ENCODE results near the gene ZC3H10.
A peak's percentile ranks its signal among the peaks of the same experiment; 100 is the strongest.
"Not testable (repeated sequence)": the region's sequence is repeated elsewhere in the genome, so short reads cannot be mapped to it uniquely, and the experiment has no call there.

ZC3H10 gene

GRCh38 chr12:56116267-56117081 is 1.6 kb upstream of the ZC3H10 start, which contains the start of gene RPL41:
Gene RPL41, plus strand, starts transcription at chr12:56116633.
- Histone ChIP-seq H3K4me1 (ENCODE audit: control insufficient read depth, insufficient read depth, low read length) (peaks cover 12% of the 10 kb centered on the region), H3K27me3 (ENCODE audit: control insufficient read depth, insufficient read depth, low read length) (no peaks in the 10 kb centered on the region), H3K36me3 (ENCODE audit: control insufficient read depth, insufficient read depth, low read length) (peaks cover 48% of the 10 kb centered on the region), H3K9me3 (ENCODE audit: control insufficient read depth, insufficient read depth, low read depth, low read length) (no peaks in the 10 kb centered on the region), H3K4me3 (ENCODE audit: low read depth, low read length) (peak within 1 kb of the TSS; percentile 69), H3K27ac (ENCODE audit: low read depth, low read length) (peak within 1 kb of the TSS; percentile 75), H3K9ac (ENCODE audit: low read length) (peak within 1 kb of the TSS; percentile 95)

DNA sequence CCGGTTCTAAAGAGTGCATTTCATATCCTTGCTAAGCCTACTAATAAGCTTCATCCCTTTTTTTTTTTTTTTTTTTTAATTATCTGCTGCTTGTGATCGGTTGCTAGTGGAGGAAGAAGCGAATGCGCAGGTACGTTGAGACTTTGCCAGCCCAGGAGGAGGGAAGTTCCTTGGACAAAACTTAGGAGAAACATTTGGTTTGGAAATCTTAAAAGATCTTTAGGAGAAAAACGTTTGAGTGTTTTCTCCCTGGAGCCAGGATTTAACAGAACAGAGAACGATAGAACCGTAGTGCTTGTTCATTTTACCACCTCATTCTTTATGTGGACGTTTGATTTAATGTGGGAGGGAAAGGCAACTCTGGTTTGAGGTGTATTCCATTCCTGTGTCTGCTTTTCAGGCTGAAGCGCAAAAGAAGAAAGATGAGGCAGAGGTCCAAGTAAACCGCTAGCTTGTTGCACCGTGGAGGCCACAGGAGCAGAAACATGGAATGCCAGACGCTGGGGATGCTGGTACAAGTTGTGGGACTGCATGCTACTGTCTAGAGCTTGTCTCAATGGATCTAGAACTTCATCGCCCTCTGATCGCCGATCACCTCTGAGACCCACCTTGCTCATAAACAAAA is 872 bp upstream of the ZC3H10 start:
- Histone ChIP-seq H3K4me1 (ENCODE audit: control insufficient read depth, insufficient read depth, low read length) (peaks cover 12% of the 10 kb centered on the region), H3K27ac (ENCODE audit: low read depth, low read length) (peak overlapping the region; percentile 75), H3K4me3 (ENCODE audit: low read depth, low read length) (peak overlapping the region; percentile 82), H3K9ac (ENCODE audit: low read length) (peak overlapping the region; percentile 95), H3K36me3 (ENCODE audit: control insufficient read depth, insufficient read depth, low read length) (peaks cover 46% of the 10 kb centered on the region)
- not testable (repeated sequence) for H3K9me3 ChIP-seq (ENCODE audit: control insufficient read depth, insufficient read depth, low read depth, low read length); H3K27me3 ChIP-seq (ENCODE audit: control insufficient read depth, insufficient read depth, low read length)

- Histone ChIP-seq H3K4me3 (ENCODE audit: low read depth, low read length) (peak overlapping the region; percentile 82), H3K27me3 (ENCODE audit: control insufficient read depth, insufficient read depth, low read length) (no peaks in the 10 kb centered on the region), H3K9ac (ENCODE audit: low read length) (peak overlapping the region; percentile 84), H3K27ac (ENCODE audit: low read depth, low read length) (0 out of 2 replicates have a peak overlapping the region, but pooled peaks have one; percentile 5), H3K9me3 (ENCODE audit: control insufficient read depth, insufficient read depth, low read depth, low read length) (no peaks in the 10 kb centered on the region), H3K4me1 (ENCODE audit: control insufficient read depth, insufficient read depth, low read length) (peaks cover 12% of the 10 kb centered on the region), H3K36me3 (ENCODE audit: control insufficient read depth, insufficient read depth, low read length) (peaks cover 31% of the 10 kb centered on the region)
Observed at GRCh38 chr12:56118688-56119357, 757 bp downstream of the ZC3H10 start.

DNA sequence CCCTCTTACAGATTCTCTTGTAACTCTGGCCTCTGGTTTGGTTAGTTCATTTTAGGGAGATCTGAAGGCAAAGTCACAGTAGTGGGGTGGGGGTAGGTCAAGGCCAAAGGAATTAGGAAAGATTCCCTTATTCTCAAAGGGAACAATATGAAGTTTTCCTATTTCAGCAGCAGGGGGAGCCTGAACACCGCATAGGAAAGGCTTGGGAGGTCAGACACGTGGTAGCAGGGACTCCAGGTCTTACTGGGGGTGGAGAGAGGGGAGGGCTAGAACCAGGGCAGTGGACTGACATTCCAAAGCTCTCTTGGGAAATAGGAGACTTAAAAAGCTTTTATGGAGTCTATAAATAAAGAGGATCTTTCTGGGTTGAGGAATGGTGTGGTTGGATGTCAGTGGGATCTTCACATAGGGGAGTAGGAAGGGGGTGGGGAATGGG is 1.3 kb downstream of the ZC3H10 start:
- H3K9ac ChIP-seq (ENCODE audit: low read length), result peak overlapping the region; percentile 84
- peaks cover 12% of the 10 kb centered on the region for H3K4me1 ChIP-seq (ENCODE audit: control insufficient read depth, insufficient read depth, low read length)
- no peaks in the 10 kb centered on the region for H3K27me3 ChIP-seq (ENCODE audit: control insufficient read depth, insufficient read depth, low read length)
- no peak overlapping the region for H3K27ac ChIP-seq (ENCODE audit: low read depth, low read length)
- H3K36me3 ChIP-seq (ENCODE audit: control insufficient read depth, insufficient read depth, low read length), result peaks cover 26% of the 10 kb centered on the region
- H3K9me3 ChIP-seq (ENCODE audit: control insufficient read depth, insufficient read depth, low read depth, low read length), result no peaks in the 10 kb centered on the region
- H3K4me3 ChIP-seq (ENCODE audit: low read depth, low read length), result peak overlapping the region; percentile 82

DNA sequence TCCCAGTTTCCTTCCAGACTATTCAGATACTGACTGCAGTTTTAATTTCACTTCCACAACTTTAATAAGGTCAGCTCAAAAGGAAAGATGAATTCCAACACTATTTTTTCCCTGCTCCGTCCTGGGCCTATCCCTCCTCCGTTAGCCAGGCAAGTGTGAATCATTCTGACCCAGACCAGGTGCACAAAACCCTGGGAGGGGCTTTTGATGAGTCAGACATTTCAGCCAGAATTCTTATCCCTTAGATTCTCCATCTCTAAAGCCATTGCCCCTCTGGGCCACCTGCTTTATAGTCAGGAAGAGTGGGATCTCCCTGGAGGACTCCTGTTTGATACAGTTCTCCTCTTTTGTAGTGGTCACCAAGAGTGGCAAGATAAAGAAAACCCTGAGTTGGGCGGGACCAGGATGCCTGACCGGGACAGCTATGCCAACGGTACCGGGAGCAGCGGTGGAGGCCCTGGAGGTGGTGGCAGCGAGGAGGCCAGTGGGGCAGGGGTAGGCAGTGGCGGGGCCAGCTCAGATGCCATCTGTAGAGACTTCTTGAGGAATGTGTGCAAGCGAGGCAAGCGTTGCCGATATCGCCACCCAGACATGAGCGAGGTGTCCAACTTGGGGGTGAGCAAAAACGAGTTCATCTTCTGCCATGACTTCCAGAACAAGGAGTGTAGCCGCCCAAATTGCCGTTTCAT is 2.2 kb downstream of the ZC3H10 start:
- H3K9ac ChIP-seq (ENCODE audit: low read length), result peak overlapping the region; percentile 3
- H3K4me1 ChIP-seq (ENCODE audit: control insufficient read depth, insufficient read depth, low read length), result peaks cover 12% of the 10 kb centered on the region
- no peaks in the 10 kb centered on the region for H3K27me3 ChIP-seq (ENCODE audit: control insufficient read depth, insufficient read depth, low read length)
- H3K4me3 ChIP-seq (ENCODE audit: low read depth, low read length), result no peak overlapping the region
- peaks cover 26% of the 10 kb centered on the region for H3K36me3 ChIP-seq (ENCODE audit: control insufficient read depth, insufficient read depth, low read length)
- H3K27ac ChIP-seq (ENCODE audit: low read depth, low read length), result no peak overlapping the region
- no peaks in the 10 kb centered on the region for H3K9me3 ChIP-seq (ENCODE audit: control insufficient read depth, insufficient read depth, low read depth, low read length)

GRCh38 chr12:56121204-56121870 is 3.3 kb downstream of the ZC3H10 start:
- peaks cover 13% of the 10 kb centered on the region for H3K4me1 ChIP-seq (ENCODE audit: control insufficient read depth, insufficient read depth, low read length)
- H3K36me3 ChIP-seq (ENCODE audit: control insufficient read depth, insufficient read depth, low read length), result peaks cover 26% of the 10 kb centered on the region
- H3K27ac ChIP-seq (ENCODE audit: low read depth, low read length), result no peak overlapping the region
- H3K9me3 ChIP-seq (ENCODE audit: control insufficient read depth, insufficient read depth, low read depth, low read length), result no peaks in the 10 kb centered on the region
- no peak overlapping the region for H3K4me3 ChIP-seq (ENCODE audit: low read depth, low read length)
- H3K27me3 ChIP-seq (ENCODE audit: control insufficient read depth, insufficient read depth, low read length), result no peaks in the 10 kb centered on the region
- H3K9ac ChIP-seq (ENCODE audit: low read length), result no peak overlapping the region

DNA sequence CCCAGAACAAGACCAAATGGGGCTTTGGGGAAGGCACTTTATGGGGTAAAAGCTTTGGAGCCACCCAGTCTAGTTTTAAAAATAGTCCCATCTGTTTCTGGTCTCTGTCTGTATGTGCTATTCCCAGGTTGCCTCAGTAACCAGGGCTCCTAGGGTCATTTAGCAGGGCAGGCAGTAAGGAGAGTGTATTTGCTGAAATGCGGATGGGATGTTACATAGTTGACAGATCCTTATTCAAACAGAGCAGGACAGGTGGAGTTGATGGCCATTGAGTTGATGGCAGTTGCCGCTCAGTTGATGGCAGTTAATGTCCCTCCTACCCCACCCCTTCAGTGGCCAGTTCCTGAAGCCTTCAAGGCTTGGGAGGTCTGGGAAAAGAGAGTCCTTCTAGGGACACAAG is 4.6 kb downstream of the ZC3H10 start:
- no peak overlapping the region for H3K27ac ChIP-seq (ENCODE audit: low read depth, low read length)
- no peak overlapping the region for H3K4me3 ChIP-seq (ENCODE audit: low read depth, low read length)
- peaks cover 18% of the 10 kb centered on the region for H3K36me3 ChIP-seq (ENCODE audit: control insufficient read depth, insufficient read depth, low read length)
- no peaks in the 10 kb centered on the region for H3K9me3 ChIP-seq (ENCODE audit: control insufficient read depth, insufficient read depth, low read depth, low read length)
- H3K27me3 ChIP-seq (ENCODE audit: control insufficient read depth, insufficient read depth, low read length), result no peaks in the 10 kb centered on the region
- no peak overlapping the region for H3K9ac ChIP-seq (ENCODE audit: low read length)
- peaks cover 25% of the 10 kb centered on the region for H3K4me1 ChIP-seq (ENCODE audit: control insufficient read depth, insufficient read depth, low read length)

- H3K36me3 ChIP-seq (ENCODE audit: control insufficient read depth, insufficient read depth, low read length), result peaks cover 16% of the 10 kb centered on the region
- peaks cover 21% of the 10 kb centered on the region for H3K4me1 ChIP-seq (ENCODE audit: control insufficient read depth, insufficient read depth, low read length)
- H3K27ac ChIP-seq (ENCODE audit: low read depth, low read length), result no peak overlapping the region
- H3K9me3 ChIP-seq (ENCODE audit: control insufficient read depth, insufficient read depth, low read depth, low read length), result no peaks in the 10 kb centered on the region
- H3K4me3 ChIP-seq (ENCODE audit: low read depth, low read length), result no peak overlapping the region
- H3K27me3 ChIP-seq (ENCODE audit: control insufficient read depth, insufficient read depth, low read length), result no peaks in the 10 kb centered on the region
- H3K9ac ChIP-seq (ENCODE audit: low read length), result no peak overlapping the region
Observed at GRCh38 chr12:56124133-56124532, 6.1 kb downstream of the ZC3H10 start.

GRCh38 chr12:56126732-56127239 is 8.7 kb downstream of the ZC3H10 start:
- H3K27ac ChIP-seq (ENCODE audit: low read depth, low read length), result no peak overlapping the region
- H3K4me1 ChIP-seq (ENCODE audit: control insufficient read depth, insufficient read depth, low read length), result peaks cover 18% of the 10 kb centered on the region
- H3K4me3 ChIP-seq (ENCODE audit: low read depth, low read length), result peak overlapping the region; percentile 62
- H3K36me3 ChIP-seq (ENCODE audit: control insufficient read depth, insufficient read depth, low read length), result peaks cover 19% of the 10 kb centered on the region
- H3K27me3 ChIP-seq (ENCODE audit: control insufficient read depth, insufficient read depth, low read length), result no peaks in the 10 kb centered on the region
- H3K9ac ChIP-seq (ENCODE audit: low read length), result no peak overlapping the region
- H3K9me3 ChIP-seq (ENCODE audit: control insufficient read depth, insufficient read depth, low read depth, low read length), result no peaks in the 10 kb centered on the region

- peaks cover 18% of the 10 kb centered on the region for H3K4me1 ChIP-seq (ENCODE audit: control insufficient read depth, insufficient read depth, low read length)
- H3K36me3 ChIP-seq (ENCODE audit: control insufficient read depth, insufficient read depth, low read length), result peaks cover 25% of the 10 kb centered on the region
- H3K27me3 ChIP-seq (ENCODE audit: control insufficient read depth, insufficient read depth, low read length), result no peaks in the 10 kb centered on the region
- peak overlapping the region; percentile 57 for H3K9ac ChIP-seq (ENCODE audit: low read length)
- peak overlapping the region; percentile 62 for H3K4me3 ChIP-seq (ENCODE audit: low read depth, low read length)
- no peaks in the 10 kb centered on the region for H3K9me3 ChIP-seq (ENCODE audit: control insufficient read depth, insufficient read depth, low read depth, low read length)
- H3K27ac ChIP-seq (ENCODE audit: low read depth, low read length), result 0 out of 2 replicates have a peak overlapping the region, but pooled peaks have one; percentile 22
Observed at GRCh38 chr12:56127485-56127887, 9.4 kb downstream of the ZC3H10 start.
